ENCODE measurements around the gene SMYD1. TPM values are rescaled to one million over a fixed set of nuclear protein-coding genes. Genes with fewer than 3 reads are reported as not detected.

Gene SMYD1
- total and polyA plus RNA-seq, 2 donors (not counting 3 experiments of a cell fraction or from before 2014, with no cell fraction given) = not detected

DNA sequence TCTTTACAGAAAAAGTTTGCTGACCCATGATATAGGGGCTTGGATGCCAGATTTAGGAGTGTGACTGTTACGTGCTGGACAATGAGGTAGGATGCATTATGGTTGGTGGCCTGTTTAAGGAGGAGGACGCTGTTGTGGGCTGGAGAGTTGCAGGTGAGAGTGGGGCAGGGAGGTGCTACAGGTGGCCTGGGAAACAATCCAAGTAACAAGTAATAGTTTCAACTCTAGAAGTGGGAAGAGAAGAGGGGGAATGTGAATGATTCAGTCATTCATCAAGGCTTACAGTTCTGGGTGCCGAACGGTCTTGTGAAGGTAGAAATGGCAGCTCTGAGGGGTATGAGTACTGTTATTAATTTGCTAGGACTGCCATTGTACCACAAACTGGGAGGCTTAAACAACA, 54.1 kb downstream of the SMYD1 start:
- Histone ChIP-seq H3K9me3 (replicated peaks; ENCODE audit: control insufficient read depth, insufficient read depth, low read length) (no peaks in the 10 kb centered on the region), H3K36me3 (ENCODE audit: control insufficient read depth in 2 of 2, extremely low read depth in 1 of 2, insufficient read depth in 2 of 2, low read length in 2 of 2) (no peaks in the 10 kb centered on the region), H3K27ac (ENCODE audit: insufficient read depth, low read depth, low read length) (no peak overlapping the region), H3K4me2 (ENCODE audit: insufficient read depth, low read length) (no peak overlapping the region), H3K9ac (replicated peaks; ENCODE audit: extremely low read depth, insufficient read depth, low read length) (no peak overlapping the region), H2AFZ (ENCODE audit: low read depth, low read length) (no peak overlapping the region), H3K9me1 (replicated peaks; ENCODE audit: control insufficient read depth, extremely low read depth, insufficient read depth, low read length) (no peaks in the 10 kb centered on the region), H3K27me3 (ENCODE audit: control insufficient read depth in 2 of 2, insufficient read depth in 2 of 2, low read length in 2 of 2) (no peaks in the 10 kb centered on the region), H3K4me3 (replicated peaks in 1 of 3; ENCODE audit: insufficient read depth in 1 of 3, low read depth in 1 of 3, low read length in 3 of 3) (no peak overlapping the region), H4K20me1 (replicated peaks; ENCODE audit: control insufficient read depth, extremely low read depth, insufficient read depth, low read length) (no peaks in the 10 kb centered on the region), H3K79me2 (ENCODE audit: control insufficient read depth, insufficient read depth, low read length) (no peaks in the 10 kb centered on the region), H3K4me1 (ENCODE audit: control insufficient read depth, extremely low read depth, insufficient read depth, low read length) (no peaks in the 10 kb centered on the region)
- TF ChIP-seq JUN (IDR thresholded peaks at IDR 0.05; ENCODE audit: borderline replicate concordance, insufficient read depth, insufficient read length, low read depth) (no peak), FOS (IDR thresholded peaks at IDR 0.05; ENCODE audit: borderline replicate concordance, insufficient read depth, low read length) (no peak), EZH2 (IDR thresholded peaks at IDR 0.05; ENCODE audit: borderline replicate concordance, low read depth, low read length, severe bottlenecking) (no peak), GATA2 (IDR thresholded peaks at IDR 0.05; ENCODE audit: insufficient read depth, insufficient read length, low read depth, low read length) (no peak), POLR2AphosphoS5 (IDR thresholded peaks at IDR 0.05; ENCODE audit: insufficient read depth, low read depth, low read length) (no peak), MYC (IDR thresholded peaks at IDR 0.05; ENCODE audit: low read depth, low read length) (no peak), POLR2A (IDR thresholded peaks at IDR 0.05; ENCODE audit: low read depth, low read length) (no peak)
- TF ChIP-seq, protein P1, sequence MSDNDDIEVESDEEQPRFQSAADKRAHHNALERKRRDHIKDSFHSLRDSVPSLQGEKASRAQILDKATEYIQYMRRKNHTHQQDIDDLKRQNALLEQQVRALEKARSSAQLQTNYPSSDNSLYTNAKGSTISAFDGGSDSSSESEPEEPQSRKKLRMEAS (IDR thresholded peaks at IDR 0.05; ENCODE audit: insufficient read depth, insufficient read length) = no peak
- TF ChIP-seq, protein P2, sequence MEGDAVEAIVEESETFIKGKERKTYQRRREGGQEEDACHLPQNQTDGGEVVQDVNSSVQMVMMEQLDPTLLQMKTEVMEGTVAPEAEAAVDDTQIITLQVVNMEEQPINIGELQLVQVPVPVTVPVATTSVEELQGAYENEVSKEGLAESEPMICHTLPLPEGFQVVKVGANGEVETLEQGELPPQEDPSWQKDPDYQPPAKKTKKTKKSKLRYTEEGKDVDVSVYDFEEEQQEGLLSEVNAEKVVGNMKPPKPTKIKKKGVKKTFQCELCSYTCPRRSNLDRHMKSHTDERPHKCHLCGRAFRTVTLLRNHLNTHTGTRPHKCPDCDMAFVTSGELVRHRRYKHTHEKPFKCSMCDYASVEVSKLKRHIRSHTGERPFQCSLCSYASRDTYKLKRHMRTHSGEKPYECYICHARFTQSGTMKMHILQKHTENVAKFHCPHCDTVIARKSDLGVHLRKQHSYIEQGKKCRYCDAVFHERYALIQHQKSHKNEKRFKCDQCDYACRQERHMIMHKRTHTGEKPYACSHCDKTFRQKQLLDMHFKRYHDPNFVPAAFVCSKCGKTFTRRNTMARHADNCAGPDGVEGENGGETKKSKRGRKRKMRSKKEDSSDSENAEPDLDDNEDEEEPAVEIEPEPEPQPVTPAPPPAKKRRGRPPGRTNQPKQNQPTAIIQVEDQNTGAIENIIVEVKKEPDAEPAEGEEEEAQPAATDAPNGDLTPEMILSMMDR (IDR thresholded peaks at IDR 0.05; ENCODE audit: extremely low read depth in 1 of 2, insufficient read depth in 1 of 2, low read depth in 1 of 2, low read length in 2 of 2) = no peak
- DNase-seq (ENCODE audit: low read depth, low spot score) = no peak
- ChIA-PET POLR2A (no interaction called here), CTCF (no interaction called here)
- no TSS peak for BruUV-seq (replicated peaks)
- intact Hi-C loops (cut with micrococcal nuclease) (no loop called here), dilution Hi-C loops (cut with MboI; ENCODE audit: extremely low pct_ligation_motif_present, low sequenced_read_pairs) (no loop called here)
- FAIRE-seq = no peak
